Measurements from ENCODE around the gene HAS3. TPM values are rescaled to one million over a fixed set of nuclear protein-coding genes. Genes with fewer than 3 reads are reported as not detected.

HAS3 gene
- total RNA-seq, 1 experiment from 2014 or later = 1.5 TPM

- no peak for DNase-seq (ENCODE audit: low read depth)
Measured at GRCh38 chr16:69089091-69089910, 16.2 kb upstream of the HAS3 start.

- DNase-seq (ENCODE audit: low read depth) = no peak
Measured at GRCh38 chr16:69093974-69094373, 11.5 kb upstream of the HAS3 start.

- no peak for DNase-seq (ENCODE audit: low read depth)
Measured at GRCh38 chr16:69094501-69094900, 11.0 kb upstream of the HAS3 start.

GRCh38 chr16:69095193-69095592 lies 10.3 kb upstream of the HAS3 start:
- DNase-seq (ENCODE audit: low read depth) = no peak

GRCh38 chr16:69100071-69100691 lies 5.3 kb upstream of the HAS3 start:
- no peak for DNase-seq (ENCODE audit: low read depth)

GRCh38 chr16:69106491-69107315 lies 1.2 kb downstream of the HAS3 start:
- DNase-seq (ENCODE audit: low read depth) = peak; percentile 27

GRCh38 chr16:69107316-69107962 lies 2.0 kb downstream of the HAS3 start:
- peak; percentile 27 for DNase-seq (ENCODE audit: low read depth)

GRCh38 chr16:69108064-69108904 lies 2.8 kb downstream of the HAS3 start:
- no peak for DNase-seq (ENCODE audit: low read depth)

- DNase-seq (ENCODE audit: low read depth) = no peak
Measured at GRCh38 chr16:69108905-69109252, 3.4 kb downstream of the HAS3 start.

GRCh38 chr16:69109486-69110270 lies 4.2 kb downstream of the HAS3 start:
- DNase-seq (ENCODE audit: low read depth) = no peak

- no peak for DNase-seq (ENCODE audit: low read depth)
Measured at GRCh38 chr16:69110406-69110805, 5.0 kb downstream of the HAS3 start.

- no peak for DNase-seq (ENCODE audit: low read depth)
Measured at GRCh38 chr16:69111216-69111875, 5.9 kb downstream of the HAS3 start.

GRCh38 chr16:69111876-69112230 lies 6.4 kb downstream of the HAS3 start:
- DNase-seq (ENCODE audit: low read depth) = no peak

- peak; percentile 51 for DNase-seq (ENCODE audit: low read depth)
Measured at GRCh38 chr16:69112285-69113129, 7.1 kb downstream of the HAS3 start.

GRCh38 chr16:69113216-69113615 lies 7.8 kb downstream of the HAS3 start:
- DNase-seq (ENCODE audit: low read depth) = no peak

- DNase-seq (ENCODE audit: low read depth) = no peak
Measured at GRCh38 chr16:69114346-69114975, 9.0 kb downstream of the HAS3 start.

GRCh38 chr16:69114976-69115355 lies 9.5 kb downstream of the HAS3 start:
- no peak for DNase-seq (ENCODE audit: low read depth)

- no peak for DNase-seq (ENCODE audit: low read depth)
Measured at GRCh38 chr16:69115361-69115760, 9.9 kb downstream of the HAS3 start.

GRCh38 chr16:69115837-69116236 lies 10.4 kb downstream of the HAS3 start:
- no peak for DNase-seq (ENCODE audit: low read depth)

Data from Daoy (cell line).